GM21526 (cell line): Measurements from ENCODE around the gene VAMP1.
A peak's percentile ranks its signal among the peaks of the same experiment; 100 is the strongest.
"Not testable (repeated sequence)": the region's sequence is repeated elsewhere in the genome, so short reads cannot be mapped to it uniquely, and the experiment has no call there.

ENCODE experiments used
- ATAC-seq: cut with Tn5 transposase; IDR thresholded peaks from one replicate; pipeline ENCODE4 v1.9.1; 2021; ENCODE audit warnings: moderate library complexity; ENCODE audit not compliant: unreplicated experiment, low FRiP score

VAMP1 gene

GRCh38 chr12:6427796-6428195 is 42.7 kb downstream of the VAMP1 start:
- ATAC-seq, result not testable (repeated sequence)

GRCh38 chr12:6426882-6427671 is 43.4 kb downstream of the VAMP1 start:
- peak; percentile 44 for ATAC-seq

- no peak for ATAC-seq
Measured at GRCh38 chr12:6425590-6426531, 44.6 kb downstream of the VAMP1 start.

GRCh38 chr12:6424866-6425265 is 45.6 kb downstream of the VAMP1 start:
- no peak for ATAC-seq

GRCh38 chr12:6424008-6424347 is 46.5 kb downstream of the VAMP1 start:
- ATAC-seq, result no peak

- no peak for ATAC-seq
Measured at GRCh38 chr12:6423267-6424007, 47.0 kb downstream of the VAMP1 start.

- no peak for ATAC-seq
Measured at GRCh38 chr12:6420364-6420763, 50.1 kb downstream of the VAMP1 start.

- no peak for ATAC-seq
Measured at GRCh38 chr12:6418796-6419195, 51.7 kb downstream of the VAMP1 start.

- no peak for ATAC-seq
Measured at GRCh38 chr12:6416596-6416995, 53.9 kb downstream of the VAMP1 start.
